GM21526 (cell line): ENCODE measurements around the gene DHX15.
"Not testable (repeated sequence)": the region's sequence is repeated elsewhere in the genome, so short reads cannot be mapped to it uniquely, and the experiment has no call there.

ENCODE experiments used
- ATAC-seq: cut with Tn5 transposase; IDR thresholded peaks from one replicate; pipeline ENCODE4 v1.9.1; 2021; ENCODE audit warnings: moderate library complexity; ENCODE audit not compliant: unreplicated experiment, low FRiP score

Gene DHX15

GRCh38 chr4:24550441-24551175 lies 33.7 kb downstream of the DHX15 start:
- ATAC-seq = no peak

GRCh38 chr4:24547979-24548378 lies 36.4 kb downstream of the DHX15 start:
- no peak for ATAC-seq

DNA sequence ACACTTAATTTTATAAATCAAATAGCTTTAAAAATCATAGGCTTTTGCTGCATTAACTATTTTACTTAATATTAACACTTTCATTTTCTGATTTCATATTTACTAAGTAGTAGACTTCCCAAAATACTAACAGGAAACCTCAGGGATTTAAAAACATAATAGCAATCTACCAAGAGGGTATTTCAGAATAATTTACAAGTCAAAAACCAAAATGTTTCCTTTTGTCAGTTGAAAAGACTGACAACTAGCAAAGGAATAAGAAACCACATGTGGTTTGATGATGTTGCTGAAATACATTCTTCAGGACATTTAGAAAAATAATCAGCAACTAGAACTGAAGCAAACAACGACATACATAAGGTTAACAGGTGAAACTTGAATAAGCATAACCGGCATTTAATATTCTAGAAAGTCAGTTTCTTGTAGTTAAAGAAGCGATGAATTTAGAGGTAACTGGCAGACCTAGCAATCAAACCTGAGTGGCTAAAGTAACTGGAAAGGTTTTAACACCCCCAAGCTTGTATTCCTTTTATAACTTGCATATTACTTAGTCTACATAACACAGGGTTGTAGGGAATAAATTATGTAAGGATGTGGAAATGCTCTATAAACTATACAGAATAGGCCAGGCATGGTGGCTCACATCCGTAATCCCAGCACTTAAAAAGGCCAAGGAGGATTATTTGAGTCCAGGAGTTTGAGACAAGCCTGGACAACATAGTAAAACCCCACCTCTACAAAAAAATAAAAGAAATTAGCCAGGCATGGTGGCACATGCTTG lies 40.0 kb downstream of the DHX15 start:
- ATAC-seq = no peak

DNA sequence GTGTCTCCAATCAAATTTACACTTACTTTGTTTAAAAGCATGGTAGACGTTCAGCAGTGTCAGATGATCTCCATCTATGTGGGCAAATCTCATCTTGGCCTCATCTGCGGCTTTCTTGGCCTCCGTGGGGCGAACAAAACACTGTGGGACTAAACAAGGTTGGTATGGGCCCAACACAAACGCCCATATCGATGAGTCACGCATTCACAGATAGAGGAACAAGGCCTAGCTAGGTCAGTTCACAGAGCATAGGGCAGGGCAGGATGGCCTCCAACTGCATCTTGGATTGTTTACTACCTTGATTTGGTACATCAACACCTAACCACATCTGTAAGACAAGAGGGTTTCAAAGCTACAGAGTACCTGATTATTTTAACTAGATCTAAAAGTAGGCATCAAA lies 47.3 kb downstream of the DHX15 start:
- no peak for ATAC-seq

- ATAC-seq = no peak
Observed at GRCh38 chr4:24535399-24535798, 49.0 kb downstream of the DHX15 start.

- no peak for ATAC-seq
Observed at GRCh38 chr4:24533364-24533763, 51.0 kb downstream of the DHX15 start.

DNA sequence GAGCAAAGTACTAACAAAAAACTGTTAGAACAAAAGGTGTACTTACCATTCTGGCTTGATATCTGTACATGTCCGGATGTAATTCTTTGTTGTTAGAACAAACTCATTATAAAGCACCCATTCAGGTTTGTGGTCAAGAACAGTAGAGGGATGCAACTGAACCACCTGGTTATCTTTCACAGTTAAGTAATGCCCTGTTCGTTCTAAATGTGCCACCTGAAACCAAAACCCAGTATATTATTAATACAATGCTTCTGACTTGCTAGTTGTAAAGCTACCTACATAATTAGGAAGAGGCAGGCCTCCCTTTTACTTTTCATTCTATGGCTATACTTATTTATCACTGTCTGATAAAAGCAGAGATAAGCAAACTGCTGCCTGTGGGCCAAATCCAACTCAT lies 54.8 kb downstream of the DHX15 start:
- no peak for ATAC-seq

DNA sequence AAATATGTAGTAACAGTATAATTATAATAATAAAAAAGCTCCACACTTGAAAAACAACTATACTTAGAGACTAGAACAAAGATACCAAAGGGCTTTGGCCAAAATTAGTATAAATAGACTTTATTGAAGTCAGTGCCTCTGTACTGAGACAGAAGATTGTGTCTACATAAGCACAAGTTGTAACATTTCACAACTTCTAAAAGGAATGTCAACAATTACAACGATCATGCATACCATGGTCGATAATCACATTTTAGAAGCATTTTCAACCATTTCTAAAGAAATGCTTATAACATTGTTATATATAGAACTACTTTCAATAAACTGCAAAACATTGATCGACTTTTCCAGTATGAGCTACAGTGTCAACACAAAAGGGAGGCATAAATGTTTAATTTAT lies 57.0 kb downstream of the DHX15 start:
- ATAC-seq = no peak

GRCh38 chr4:24521544-24521943 lies 62.8 kb downstream of the DHX15 start:
- no peak for ATAC-seq

GRCh38 chr4:24519649-24520048 lies 64.7 kb downstream of the DHX15 start:
- no peak for ATAC-seq

DNA sequence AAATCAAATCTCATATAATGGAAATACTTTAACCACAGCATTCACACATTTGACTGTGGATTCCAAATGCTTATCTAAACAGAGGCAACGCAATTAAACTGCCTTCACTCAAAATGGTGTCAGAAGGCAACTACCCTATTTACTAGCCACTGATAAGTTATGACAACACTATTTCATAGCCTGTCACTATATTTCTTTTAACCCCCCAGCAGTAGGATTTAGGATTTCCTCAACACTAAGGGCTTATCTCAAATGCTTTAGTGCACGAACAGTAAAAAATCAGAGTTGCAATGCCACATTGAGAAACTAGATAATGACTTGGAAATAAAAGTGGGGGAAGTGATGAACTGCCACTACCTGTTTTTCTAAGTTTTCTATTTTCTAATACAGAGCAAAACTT lies 66.7 kb downstream of the DHX15 start:
- ATAC-seq = no peak

DNA sequence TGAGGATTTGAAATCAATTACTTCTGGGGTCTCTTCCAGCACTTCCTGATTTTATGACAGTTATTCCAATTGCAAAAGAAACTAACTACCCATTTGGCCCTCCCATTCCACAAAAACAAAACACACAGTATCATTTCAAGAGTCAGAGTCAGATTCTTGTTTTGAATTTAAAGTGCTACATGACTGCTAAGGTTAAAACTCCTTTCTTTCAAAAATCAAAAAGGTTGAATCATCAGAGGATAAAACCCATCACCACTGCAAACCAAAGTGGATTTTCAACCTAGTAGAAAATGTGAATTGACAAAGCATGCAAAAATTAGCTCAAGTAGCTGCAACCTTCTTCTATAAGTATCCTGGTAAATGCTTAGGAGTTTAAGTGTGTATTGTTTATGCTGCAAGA lies 67.4 kb downstream of the DHX15 start:
- no peak for ATAC-seq

DNA sequence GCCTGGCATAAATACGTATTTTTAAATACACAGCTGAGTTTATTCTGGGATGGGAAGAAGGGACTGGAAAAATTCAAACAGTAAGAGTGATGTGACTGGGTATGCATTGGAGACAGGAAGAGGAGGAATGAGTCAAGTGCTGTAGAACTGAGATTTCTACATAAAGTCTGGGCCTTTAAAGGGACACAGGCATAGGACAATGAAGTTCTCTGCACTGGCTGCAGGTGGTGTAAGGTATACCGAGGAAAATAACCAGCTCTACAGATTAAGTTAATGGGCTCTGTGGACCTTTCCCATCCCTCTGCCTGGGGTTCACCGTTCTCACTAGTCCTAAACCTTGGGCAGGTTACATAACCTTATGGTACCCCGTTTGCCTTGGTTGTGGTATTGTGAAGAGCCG lies 68.7 kb downstream of the DHX15 start:
- no peak for ATAC-seq

- ATAC-seq = no peak
Observed at GRCh38 chr4:24514808-24515207, 69.5 kb downstream of the DHX15 start.

GRCh38 chr4:24513718-24514117 lies 70.6 kb downstream of the DHX15 start:
- no peak for ATAC-seq

DNA sequence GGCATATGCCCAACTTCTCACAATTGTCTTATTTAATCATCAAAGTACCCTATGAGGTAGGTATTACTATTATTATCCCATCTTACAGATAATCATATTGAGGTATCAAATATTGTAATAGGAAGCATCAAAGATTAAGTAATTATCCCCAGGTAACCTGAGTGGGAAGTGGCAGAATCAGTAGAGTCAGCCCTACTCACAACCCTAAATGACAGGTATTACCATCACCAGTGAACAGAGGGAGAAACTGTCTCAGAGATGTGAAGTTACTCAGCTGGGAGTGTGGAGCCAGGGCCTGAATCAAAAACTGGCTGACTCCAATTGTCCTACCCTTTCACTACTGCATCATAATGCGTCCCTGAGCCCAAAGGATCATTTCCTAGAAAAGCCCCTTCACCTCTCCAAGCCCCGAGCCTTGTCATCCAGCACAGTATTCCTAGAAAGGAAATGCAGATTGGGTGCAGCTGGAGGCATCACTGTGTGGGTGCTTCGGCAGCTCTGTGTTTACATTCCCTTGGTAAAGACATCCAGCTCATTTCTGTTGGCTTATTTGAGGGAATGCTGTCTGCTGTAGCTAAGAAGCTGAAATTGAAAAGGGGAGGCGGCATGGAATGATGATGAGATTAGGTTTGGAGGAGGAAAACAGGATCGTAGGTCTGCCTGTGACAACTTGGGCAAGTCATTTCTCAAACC lies 72.8 kb downstream of the DHX15 start:
- no peak for ATAC-seq

DNA sequence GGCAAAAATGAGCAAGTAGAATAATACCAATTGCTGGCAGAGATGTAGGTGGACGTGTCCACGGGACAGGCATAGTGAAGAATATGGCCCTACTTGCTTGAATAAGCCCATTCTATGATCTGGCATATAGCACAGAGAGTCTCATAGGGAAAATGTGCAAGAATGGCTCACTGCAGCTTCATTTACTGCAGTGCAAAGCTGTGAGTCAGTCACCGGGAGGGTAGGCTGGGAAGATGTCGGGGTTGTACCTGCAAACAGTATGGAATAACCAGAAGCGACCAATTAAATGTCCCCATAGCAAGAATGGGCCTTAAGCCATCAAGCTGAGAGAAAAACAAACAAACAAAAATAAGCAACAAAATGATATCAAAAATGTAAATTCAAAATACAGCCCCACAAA lies 74.3 kb downstream of the DHX15 start:
- ATAC-seq = no peak

GRCh38 chr4:24508541-24508940 lies 75.8 kb downstream of the DHX15 start:
- ATAC-seq = no peak

DNA sequence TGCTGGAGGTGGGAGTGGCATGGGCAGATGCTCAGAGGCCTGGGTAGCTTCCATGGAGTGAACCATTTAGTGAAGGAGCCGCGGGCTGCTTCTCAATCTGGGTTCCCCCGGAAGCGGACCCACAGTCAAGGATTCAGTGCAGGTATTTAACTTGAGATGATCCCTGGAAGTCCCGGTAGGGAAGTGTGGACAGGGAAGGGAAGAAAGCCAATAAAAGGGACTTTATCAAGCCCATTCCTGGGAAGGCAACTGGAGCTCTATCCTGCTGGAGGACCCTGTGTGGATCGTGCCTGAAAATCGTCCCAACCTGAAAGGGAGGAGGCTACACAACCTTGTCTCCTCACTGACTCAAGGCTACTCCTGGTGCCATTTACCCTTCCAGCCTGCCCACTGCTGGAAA lies 76.9 kb downstream of the DHX15 start:
- ATAC-seq = no peak

- not testable (repeated sequence) for ATAC-seq
Observed at GRCh38 chr4:24503090-24503489, 81.3 kb downstream of the DHX15 start.

DNA sequence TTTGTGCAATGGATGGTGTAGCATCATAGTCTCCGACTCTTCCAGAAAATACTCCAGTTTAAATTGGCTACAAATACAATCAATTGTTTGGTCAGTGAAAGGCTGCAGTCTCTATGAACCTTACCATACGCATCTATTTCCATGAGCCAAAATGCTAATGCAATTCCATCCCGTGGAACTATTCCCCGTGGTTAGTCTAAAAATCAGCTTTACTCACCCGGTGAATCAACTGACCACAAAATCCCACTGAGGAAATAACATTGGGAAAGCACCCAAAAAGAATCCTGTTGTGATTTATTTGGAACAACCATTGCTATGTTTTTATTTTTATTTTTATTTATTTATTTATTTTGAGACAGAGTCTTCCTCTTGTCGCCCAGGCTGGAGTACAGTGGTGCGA lies 87.1 kb downstream of the DHX15 start:
- ATAC-seq = no peak

- ATAC-seq = no peak
Observed at GRCh38 chr4:24496597-24496996, 87.8 kb downstream of the DHX15 start.
